GM21825 (cell line): ENCODE measurements around the gene AGBL4.
"Not testable (repeated sequence)": the region's sequence is repeated elsewhere in the genome, so short reads cannot be mapped to it uniquely, and the experiment has no call there.

ENCODE experiments used
- ATAC-seq: cut with Tn5 transposase; IDR thresholded peaks from one replicate; pipeline ENCODE4 v1.9.1; 2021; ENCODE audit warnings: mild to moderate bottlenecking, moderate library complexity; ENCODE audit not compliant: unreplicated experiment

The AGBL4 gene

DNA sequence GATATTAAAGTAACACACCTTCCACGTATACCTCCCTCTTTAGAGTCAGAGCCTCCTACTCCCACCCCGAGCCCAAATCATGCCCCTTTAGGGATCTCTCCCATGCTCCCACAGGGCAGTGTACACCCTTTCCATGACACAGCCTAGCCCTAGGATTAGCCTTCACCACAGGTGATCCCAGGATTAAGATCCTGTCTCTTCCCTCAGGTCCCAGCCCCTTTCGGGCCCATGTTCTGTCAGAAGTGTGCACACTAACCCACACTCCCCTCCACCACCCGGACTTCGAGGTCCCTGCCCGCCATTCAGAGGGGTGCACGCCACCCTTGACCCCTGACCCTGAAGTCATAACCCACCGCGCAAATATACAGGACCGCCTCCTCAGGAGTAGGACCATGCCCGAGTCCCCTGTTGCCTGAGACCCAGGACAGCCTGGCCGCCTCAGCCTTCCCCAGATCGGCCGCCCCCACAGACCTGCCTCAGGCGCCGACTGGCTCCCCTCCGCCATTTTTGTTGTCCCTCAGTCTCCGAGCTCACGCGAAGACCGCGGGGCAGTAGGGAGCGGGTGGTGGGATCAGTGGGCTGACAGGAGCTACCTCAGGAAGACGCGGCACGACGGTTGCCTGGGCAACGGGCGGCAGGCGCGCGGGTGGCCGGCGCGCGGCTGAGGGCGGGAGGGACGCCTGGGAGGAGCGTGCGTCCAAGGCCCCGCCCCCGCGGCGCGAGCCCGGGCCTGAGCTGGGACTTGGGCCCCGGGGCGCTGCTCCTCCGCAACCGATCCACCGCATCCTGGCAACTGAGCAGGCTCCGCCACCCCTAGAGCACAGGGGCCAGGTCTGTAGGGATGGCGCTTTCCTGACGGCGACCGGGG, at the start of gene AGBL4:
Gene AGBL4 (minus strand): TSS at position 663 of the 868 bp plus-strand sequence.
- no peak for ATAC-seq

DNA sequence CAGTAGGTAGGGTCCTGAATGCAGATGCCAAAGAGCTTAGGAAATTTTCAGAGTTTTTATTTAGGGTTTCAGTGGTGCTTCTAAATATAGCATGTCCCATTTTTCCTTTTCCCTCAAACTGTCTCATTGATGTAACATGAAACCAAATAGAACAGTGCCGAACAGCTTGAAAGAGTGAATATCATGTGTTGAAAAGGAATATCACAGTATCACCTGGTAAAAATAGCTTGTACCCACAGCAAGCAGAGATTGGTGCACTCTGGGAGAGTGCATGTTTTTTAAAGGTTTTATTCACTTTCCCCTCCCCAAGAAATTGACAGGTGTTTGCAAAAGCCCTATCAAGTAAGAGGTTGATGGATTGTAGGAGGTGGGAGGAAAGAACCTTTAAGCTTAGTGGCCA, 43.1 kb upstream of the AGBL4 start:
- no peak for ATAC-seq

DNA sequence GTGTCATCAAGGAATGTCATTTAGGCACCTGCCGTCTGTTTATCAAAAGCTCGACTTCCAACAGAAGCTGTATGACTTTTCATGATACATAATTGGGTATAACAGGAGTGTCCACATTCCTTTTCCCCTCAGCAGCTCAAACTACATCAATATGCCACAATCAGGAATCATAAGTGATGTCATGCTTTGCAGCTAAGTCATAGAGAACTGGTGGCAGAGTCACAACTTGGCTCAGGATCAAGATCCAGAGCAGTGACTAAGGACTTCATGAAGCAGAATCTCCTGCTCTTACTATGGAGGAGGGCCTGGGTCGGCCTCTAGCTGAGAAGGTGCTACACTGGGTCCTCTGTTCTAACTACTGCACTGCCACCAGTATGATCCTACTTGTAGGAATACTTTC, 36.5 kb upstream of the AGBL4 start:
- no peak for ATAC-seq

- ATAC-seq, result no peak
Observed at GRCh38 chr1:50048791-50049190, 25.0 kb upstream of the AGBL4 start.

DNA sequence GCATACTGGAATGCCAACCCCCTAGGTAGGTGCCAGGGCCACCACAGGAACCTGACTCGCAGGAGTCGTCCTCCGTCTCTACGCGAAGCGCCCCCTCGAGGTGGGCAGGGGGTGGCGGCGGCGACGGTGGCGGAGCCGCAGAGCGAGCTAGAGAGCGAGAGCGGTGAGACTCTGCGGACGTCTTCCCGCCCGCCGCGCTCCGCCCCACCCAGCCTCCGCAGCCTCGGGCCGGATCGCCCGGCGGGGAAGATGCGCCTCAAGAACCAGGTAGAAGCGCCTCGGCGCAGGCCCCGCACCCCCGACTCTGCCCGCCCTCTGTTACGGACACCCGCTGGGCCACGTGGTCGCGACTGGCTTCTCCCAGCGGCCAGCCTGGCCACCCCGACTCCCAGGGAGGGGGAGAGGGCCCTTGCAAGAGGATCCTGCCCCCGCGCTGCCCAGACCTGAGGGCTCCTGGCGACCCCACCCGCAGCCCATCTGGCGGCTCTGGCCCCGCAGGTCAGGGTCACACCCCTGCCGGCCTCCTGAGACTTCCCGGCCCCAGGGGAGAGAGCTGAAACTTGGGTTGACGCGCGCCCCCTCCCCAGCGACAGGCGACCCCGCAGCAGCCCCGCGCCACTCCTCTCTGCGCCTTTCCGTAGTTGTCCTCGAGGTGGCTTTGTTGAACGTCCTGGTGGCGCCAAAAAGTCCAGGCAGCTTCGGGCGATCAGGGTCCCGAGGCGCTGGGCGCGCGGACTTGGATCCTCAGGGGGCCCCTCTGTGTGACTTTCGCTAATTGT, 24.4 kb upstream of the AGBL4 start:
- no peak for ATAC-seq

DNA sequence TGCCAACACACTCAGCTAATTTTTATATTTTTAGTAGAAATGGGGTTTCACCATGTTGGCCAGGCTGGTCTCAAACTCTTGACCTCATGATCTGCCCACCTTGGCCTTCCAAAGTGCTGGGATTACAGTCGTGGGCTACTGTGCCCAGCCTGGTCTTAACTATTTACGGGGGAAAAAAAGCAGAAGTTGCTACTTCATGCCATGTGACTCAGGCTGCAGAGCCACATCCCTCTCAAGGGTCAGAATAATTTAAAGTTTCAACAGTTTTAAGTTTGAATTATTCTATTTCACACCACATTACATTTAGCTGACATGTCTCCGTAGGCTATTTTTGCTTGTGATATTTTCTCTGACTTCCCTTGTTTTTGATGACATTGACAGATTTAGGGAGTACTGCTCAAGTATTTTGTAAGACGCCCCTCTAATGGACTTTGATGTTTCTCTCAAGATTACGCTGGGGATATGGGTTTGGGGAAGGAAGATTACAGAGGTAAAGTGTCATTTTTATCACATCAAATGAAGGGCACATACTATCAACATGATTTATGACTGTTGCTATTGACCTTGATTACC, 14.6 kb upstream of the AGBL4 start:
- ATAC-seq, result no peak

GRCh38 chr1:50027794-50028193, 4.0 kb upstream of the AGBL4 start:
- ATAC-seq, result no peak

DNA sequence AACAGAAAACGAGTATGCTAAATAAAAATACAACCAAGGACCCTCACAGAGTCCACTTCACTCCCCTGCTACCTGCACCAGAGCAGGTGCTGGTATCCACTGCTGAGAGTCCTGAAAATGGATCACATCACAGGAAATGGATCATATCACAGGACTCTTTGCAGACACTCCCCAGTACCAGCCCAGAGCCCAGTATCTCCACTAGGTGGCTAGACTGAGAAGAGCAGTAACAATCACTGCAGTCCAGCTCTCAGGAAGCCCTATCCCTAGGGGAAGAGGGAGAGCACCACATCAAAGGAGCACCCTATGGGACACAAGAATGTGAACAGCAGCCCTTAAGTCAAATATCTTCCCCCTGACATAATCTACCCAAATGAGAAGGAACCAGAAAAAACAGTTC, 28.0 kb downstream of the AGBL4 start:
- ATAC-seq, result no peak

GRCh38 chr1:49971088-49971487, 52.7 kb downstream of the AGBL4 start:
- ATAC-seq, result no peak

- no peak for ATAC-seq
Observed at GRCh38 chr1:49951385-49951784, 72.4 kb downstream of the AGBL4 start.

- not testable (repeated sequence) for ATAC-seq
Observed at GRCh38 chr1:49915301-49915700, 108.5 kb downstream of the AGBL4 start.

DNA sequence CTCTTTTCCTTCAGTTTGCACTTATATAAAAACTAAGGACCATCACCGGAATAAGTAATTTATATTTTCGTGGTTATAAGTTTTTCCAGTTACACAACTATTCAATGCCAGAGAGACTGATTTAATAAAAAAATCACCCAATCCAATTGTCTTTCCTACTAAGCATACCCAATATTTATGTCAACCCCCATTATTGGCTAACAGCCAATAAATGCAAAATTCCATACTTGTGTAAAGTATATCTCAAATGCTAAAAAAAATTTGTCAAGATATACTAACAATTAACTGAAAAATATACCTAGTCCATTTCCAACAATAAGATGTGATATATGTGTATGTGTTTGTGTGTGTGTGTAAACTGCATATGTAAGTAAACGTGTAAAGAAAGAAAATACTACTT, 117.4 kb downstream of the AGBL4 start:
- ATAC-seq, result no peak

DNA sequence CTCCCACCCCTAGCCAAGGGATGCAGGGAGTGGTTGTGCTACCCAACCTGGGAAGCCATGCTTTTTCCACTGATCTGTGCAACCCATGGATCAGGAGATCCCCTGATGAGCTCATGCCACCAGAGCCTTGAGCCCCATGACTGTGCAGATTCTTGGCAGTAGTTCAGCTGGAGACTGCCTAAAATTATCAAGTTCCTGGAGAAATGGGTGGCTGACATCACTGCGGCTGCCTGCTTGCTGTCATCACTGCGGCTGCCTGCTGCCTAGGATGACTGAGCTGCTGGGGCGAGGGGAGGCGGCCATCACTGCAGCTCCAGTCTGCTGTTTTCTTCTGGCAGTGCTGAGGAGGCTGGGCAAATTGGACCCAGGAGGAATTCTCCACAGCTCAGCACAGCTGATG, 159.2 kb downstream of the AGBL4 start:
- no peak for ATAC-seq

- no peak for ATAC-seq
Observed at GRCh38 chr1:49854741-49855140, 169.0 kb downstream of the AGBL4 start.

DNA sequence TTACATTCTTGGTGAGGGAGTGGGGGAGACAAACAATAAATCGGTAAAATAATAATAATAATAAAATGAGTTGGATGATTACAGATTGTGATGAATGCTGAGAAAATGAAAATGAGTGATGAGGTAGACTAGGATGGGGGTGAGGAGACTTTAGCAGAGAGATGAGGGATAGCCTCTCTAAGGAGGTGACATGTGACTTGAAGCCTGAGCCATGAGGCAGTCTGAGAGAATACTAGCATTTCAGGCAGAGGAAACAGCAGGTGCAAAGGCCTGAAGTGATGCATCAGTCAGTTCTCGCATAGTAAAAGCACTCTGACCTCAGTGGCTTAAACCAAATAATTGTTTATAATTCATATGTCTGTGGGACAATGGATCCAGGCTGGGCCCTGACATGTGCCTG, 181.2 kb downstream of the AGBL4 start:
- ATAC-seq, result no peak

DNA sequence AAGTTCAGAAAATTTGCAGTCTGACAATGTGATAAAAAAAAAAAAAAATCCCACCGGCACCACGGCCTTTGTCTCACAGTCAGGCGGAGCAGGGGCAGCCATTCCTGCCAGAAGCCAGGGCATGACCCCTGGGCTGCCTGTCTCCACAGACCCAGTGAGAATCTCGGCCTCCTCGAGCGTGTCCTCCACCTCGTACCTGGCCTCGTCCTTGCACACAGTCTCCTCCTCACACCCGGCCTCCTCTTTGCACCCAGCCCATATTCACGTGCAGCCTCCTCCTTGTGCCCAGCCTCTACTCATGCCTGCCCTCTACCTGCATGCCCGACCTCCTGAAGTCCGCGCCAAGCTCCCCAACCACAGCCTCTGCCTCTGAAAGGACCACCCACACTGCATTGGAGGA, 182.0 kb downstream of the AGBL4 start:
- no peak for ATAC-seq

GRCh38 chr1:49824261-49824660, 199.5 kb downstream of the AGBL4 start:
- ATAC-seq, result no peak

GRCh38 chr1:49817681-49818080, 206.1 kb downstream of the AGBL4 start:
- no peak for ATAC-seq

GRCh38 chr1:49787013-49787412, 236.7 kb downstream of the AGBL4 start:
- ATAC-seq, result not testable (repeated sequence)

DNA sequence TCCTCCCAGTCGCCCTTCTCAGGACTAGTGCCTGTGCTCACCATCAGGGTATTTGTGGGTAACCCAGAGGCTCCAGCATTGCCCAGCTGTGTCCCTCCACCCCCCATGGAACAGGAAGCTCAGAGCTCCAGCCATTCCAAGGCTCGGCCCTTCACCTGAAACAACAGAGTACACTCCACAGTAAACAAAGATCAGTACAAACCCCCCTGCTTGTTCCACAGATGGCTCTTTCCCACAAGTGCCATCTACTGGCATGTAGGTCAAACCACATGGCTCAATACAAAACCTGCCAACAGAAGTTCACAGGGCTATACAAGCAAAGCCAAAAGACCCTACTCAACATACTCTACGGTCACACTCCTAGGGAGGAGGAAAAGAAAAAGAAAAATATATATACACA, 258.7 kb downstream of the AGBL4 start:
- no peak for ATAC-seq

DNA sequence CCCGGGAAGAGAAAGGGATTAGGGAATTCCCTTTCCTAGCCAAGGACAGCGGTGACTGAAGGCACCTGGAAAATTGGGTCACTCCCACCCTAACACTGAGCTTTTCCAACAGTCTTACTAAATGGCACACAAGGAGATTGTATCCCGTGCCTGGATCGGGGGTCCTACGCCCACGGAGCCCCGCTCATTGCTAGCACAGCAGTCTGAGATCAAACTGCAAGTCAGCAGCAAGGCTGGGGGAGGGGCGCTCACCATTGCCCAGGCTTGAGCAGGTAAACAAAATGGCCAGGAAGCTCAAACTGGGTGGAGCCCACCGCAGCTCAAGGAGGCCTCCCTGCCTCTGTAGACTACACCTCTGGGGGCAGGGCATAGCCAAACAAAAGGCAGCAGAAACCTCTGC, 285.6 kb downstream of the AGBL4 start:
- not testable (repeated sequence) for ATAC-seq

DNA sequence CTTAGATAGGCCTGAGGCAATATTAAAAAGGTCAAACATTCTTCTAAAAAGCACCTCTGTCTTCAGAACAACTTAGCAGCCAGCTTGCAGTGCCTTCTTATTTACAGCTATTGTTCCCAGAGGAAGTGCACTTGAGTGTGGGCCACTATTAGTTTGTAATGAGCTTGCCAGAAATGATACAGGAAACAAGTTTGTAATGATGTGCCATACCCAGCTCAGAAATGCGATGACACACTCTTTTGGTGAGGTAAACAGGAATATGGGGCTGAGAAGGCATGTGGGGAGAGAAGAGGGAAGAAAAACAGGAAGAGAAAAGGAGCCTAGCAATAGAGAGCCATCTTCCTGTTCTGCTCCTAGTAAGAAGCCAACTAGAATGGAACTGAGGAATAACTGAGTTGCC, 295.4 kb downstream of the AGBL4 start:
- no peak for ATAC-seq
